ENCODE data around the gene SDF2L1.
"Not testable (repeated sequence)": the region's sequence is repeated elsewhere in the genome, so short reads cannot be mapped to it uniquely, and the experiment has no call there.

The SDF2L1 gene

GRCh38 chr22:21640810-21641209, 1.3 kb upstream of the SDF2L1 start:
- Mint-ChIP-seq H3K27me3 (ENCODE audit: low read depth, poor library complexity) (peaks cover 12% of the 10 kb centered on the region), H3K27ac (no peak overlapping the region), H3K4me1 (peaks cover 29% of the 10 kb centered on the region), H3K36me3 (ENCODE audit: low read depth) (peaks cover 10% of the 10 kb centered on the region), H3K4me3 (peak overlapping the region; percentile 86), H3K9me3 (no peaks in the 10 kb centered on the region)
- DNase-seq: no peak
- TF ChIP-seq CTCF (IDR thresholded peaks at IDR 0.05): no peak

GRCh38 chr22:21641417-21641788, 699 bp upstream of the SDF2L1 start:
- peaks cover 31% of the 10 kb centered on the region for H3K4me1 Mint-ChIP-seq
- H3K36me3 Mint-ChIP-seq (ENCODE audit: low read depth): peaks cover 13% of the 10 kb centered on the region
- H3K27me3 Mint-ChIP-seq (ENCODE audit: low read depth, poor library complexity): peaks cover 12% of the 10 kb centered on the region
- peak overlapping the region; percentile 95 for H3K27ac Mint-ChIP-seq
- H3K4me3 Mint-ChIP-seq: peak overlapping the region; percentile 86
- TF ChIP-seq CTCF (IDR thresholded peaks at IDR 0.05): peak; percentile 33
- peak; percentile 51 for DNase-seq
- H3K9me3 Mint-ChIP-seq: no peaks in the 10 kb centered on the region

- H3K36me3 Mint-ChIP-seq (ENCODE audit: low read depth): peaks cover 19% of the 10 kb centered on the region
- DNase-seq: peak; percentile 67
- peak overlapping the region; percentile 97 for H3K27ac Mint-ChIP-seq
- TF ChIP-seq CTCF (IDR thresholded peaks at IDR 0.05): peak; percentile 51
- peak overlapping the region; percentile 86 for H3K4me3 Mint-ChIP-seq
- peaks cover 9% of the 10 kb centered on the region for H3K27me3 Mint-ChIP-seq (ENCODE audit: low read depth, poor library complexity)
- peaks cover 40% of the 10 kb centered on the region for H3K4me1 Mint-ChIP-seq
- H3K9me3 Mint-ChIP-seq: no peaks in the 10 kb centered on the region
These were observed 714 bp downstream of the SDF2L1 start for GRCh38 chr22:21642584-21643448.

GRCh38 chr22:21643533-21644357, 1.6 kb downstream of the SDF2L1 start:
- DNase-seq: no peak
- TF ChIP-seq CTCF (IDR thresholded peaks at IDR 0.05): no peak
- peak overlapping the region; percentile 86 for H3K4me3 Mint-ChIP-seq
- H3K9me3 Mint-ChIP-seq: no peaks in the 10 kb centered on the region
- H3K27me3 Mint-ChIP-seq (ENCODE audit: low read depth, poor library complexity): peaks cover 6% of the 10 kb centered on the region
- H3K36me3 Mint-ChIP-seq (ENCODE audit: low read depth): peaks cover 21% of the 10 kb centered on the region
- no peak overlapping the region for H3K27ac Mint-ChIP-seq
- H3K4me1 Mint-ChIP-seq: peaks cover 42% of the 10 kb centered on the region

GRCh38 chr22:21645513-21645912, 3.4 kb downstream of the SDF2L1 start:
- not testable (repeated sequence) for H3K27me3 Mint-ChIP-seq (ENCODE audit: low read depth, poor library complexity); H3K9me3 Mint-ChIP-seq; H3K4me3 Mint-ChIP-seq; H3K27ac Mint-ChIP-seq; DNase-seq
- Mint-ChIP-seq H3K36me3 (ENCODE audit: low read depth) (peaks cover 24% of the 10 kb centered on the region), H3K4me1 (peaks cover 55% of the 10 kb centered on the region)
